GM19372 (cell line): ENCODE data around the gene AP4M1.
"Not testable (repeated sequence)": the region's sequence is repeated elsewhere in the genome, so short reads cannot be mapped to it uniquely, and the experiment has no call there.

Source experiments
- ATAC-seq: cut with Tn5 transposase; IDR thresholded peaks from one replicate; pipeline ENCODE4 v1.9.1; 2021; ENCODE audit warnings: mild to moderate bottlenecking, low read depth, moderate library complexity; ENCODE audit not compliant: unreplicated experiment

The AP4M1 gene

GRCh38 chr7:100130220-100130607 lies 28.8 kb downstream of the AP4M1 start:
- not testable (repeated sequence) for ATAC-seq

GRCh38 chr7:100130608-100131453 lies 29.4 kb downstream of the AP4M1 start:
- no peak for ATAC-seq

GRCh38 chr7:100132126-100132525 lies 30.7 kb downstream of the AP4M1 start:
- no peak for ATAC-seq

GRCh38 chr7:100132697-100133151 lies 31.3 kb downstream of the AP4M1 start:
- peak; percentile 53 for ATAC-seq

GRCh38 chr7:100137851-100138760 lies 36.7 kb downstream of the AP4M1 start:
- no peak for ATAC-seq

GRCh38 chr7:100141555-100141949 lies 40.1 kb downstream of the AP4M1 start:
- no peak for ATAC-seq

GRCh38 chr7:100142461-100142860 lies 41.0 kb downstream of the AP4M1 start:
- ATAC-seq, result no peak

GRCh38 chr7:100146350-100146749 lies 44.9 kb downstream of the AP4M1 start:
- not testable (repeated sequence) for ATAC-seq

DNA sequence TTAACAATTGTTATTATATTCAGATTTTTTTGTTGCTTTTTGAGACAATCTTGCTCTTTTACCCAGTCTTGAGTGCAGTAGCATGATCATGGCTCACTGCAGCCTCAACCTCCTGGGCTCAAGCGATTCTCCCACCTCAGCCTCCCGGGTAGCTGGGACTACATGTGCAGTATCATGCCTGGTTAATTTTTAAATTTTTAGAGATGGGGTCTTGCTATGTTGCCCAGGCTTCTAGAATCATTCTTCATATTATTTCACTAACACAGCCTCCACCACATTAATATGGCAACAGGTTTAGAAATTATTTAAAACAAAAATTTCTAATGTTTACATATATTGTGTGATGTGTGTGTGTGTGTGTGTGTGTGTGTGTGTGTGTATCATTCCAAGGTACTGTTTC lies 45.8 kb downstream of the AP4M1 start:
- ATAC-seq, result no peak

GRCh38 chr7:100148225-100148558 lies 46.7 kb downstream of the AP4M1 start:
- no peak for ATAC-seq

- peak; percentile 98 for ATAC-seq
Observed at GRCh38 chr7:100148559-100149328, 47.3 kb downstream of the AP4M1 start, which contains the start of gene LAMTOR4. TSS of gene LAMTOR4 (plus strand) at chr7:100148918. CDS start at chr7:100148973, 55 bp downstream.

DNA sequence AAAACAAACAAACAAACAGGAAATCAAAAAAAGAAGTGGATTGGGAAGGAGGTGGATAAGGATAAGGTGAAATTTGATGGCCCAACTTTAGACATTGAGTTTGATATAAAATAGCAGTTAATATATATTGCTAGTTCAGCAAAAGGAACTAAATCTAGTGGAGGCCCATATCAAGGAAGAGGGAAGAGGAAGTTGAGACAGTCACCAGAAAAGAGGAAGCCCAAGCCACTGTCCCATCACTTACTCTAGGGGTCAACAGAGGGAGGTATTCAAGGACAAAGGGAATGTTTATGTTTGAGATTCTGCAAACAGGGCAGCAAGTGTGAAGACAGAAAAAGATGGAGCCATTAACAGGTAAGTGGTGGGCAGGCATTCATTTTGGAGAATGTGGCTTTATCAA lies 51.0 kb downstream of the AP4M1 start:
- ATAC-seq, result no peak

- no peak for ATAC-seq
Observed at GRCh38 chr7:100152937-100153666, 51.7 kb downstream of the AP4M1 start.

- no peak for ATAC-seq
Observed at GRCh38 chr7:100153708-100154535, 52.5 kb downstream of the AP4M1 start.

DNA sequence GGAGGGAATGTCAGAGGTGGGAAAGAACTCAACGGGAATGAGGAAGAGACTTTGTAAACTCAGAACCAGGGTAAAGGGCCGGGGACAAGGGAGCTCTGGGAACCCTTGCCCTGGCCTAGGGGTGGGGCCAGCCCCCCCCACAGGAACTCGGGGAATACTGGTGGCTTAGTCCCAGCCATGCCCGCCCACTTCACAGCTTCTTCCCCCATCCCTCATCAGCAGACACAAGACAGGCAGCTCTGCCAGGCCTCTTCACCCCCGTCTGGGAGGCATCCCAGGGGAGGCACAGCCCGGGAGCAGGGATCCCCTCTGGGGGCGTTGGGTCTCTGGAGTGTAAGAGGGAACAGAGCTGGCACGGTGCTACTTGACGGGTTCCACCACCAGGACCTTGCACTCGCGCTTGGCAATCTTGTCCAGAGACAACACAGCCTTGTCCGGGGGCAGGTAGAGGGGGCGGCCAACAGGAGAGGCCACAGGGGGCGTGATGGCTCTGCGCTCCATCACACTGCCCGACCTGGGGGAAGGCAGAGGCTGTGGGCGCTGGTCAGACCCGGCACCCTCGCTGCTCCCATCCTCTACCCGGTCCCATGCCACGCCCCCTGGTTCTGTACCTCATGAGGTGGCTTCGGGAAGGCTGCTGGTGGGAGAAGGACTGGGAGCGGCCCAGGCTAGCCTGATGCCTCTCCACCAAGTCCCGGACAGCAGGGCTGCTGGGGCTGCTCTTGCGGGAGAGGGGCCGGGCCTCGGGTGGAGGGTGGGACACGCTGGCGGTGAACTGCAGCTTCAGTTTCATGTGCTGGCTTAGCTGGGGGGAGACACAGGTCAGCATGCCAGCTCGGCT lies 53.4 kb downstream of the AP4M1 start:
- no peak for ATAC-seq

GRCh38 chr7:100155553-100156317 lies 54.3 kb downstream of the AP4M1 start:
- ATAC-seq, result no peak

DNA sequence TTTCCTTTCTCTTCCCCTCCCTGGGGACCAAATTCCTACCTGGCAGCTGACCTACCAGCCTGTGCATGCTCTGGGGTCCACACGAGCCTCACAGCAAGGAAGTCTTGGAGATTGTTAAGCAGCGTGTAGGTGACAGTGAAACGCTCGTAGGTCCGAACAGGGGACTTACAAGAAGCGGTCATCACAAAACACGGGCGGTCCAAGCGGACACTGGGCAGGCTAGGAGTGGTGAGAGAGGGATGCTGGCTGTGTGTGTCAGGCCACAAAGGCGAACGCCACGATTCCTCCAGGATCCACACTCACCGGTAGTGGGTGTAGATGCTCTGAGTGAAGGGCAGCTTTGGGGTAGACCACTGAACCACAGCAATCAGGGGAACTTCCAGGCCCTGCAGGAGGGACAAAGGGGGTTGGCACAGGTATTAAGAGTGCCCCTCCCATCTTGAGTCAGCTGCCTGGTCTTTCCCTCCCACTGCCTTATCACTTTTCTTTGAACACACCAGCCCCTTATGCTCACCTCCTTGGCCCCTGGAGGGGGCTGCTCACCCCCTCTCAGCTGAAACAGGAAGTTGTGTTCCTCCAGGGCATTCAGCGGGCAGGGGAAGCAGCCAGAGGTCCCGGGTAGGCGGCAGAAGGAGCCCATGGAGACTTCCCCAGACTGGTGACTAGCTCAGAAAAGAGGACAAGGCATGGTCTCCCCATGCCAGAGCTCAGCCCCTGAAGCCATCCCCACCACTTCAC lies 55.1 kb downstream of the AP4M1 start:
- no peak for ATAC-seq
